HepG2 (cell line): ENCODE measurements around the gene GUCA1A. TPM values are rescaled to one million over a fixed set of nuclear protein-coding genes. Genes with fewer than 3 reads are reported as not detected.

Source experiments
- BRCA1 ChIP-seq: sonication (generic); formaldehyde crosslinking; IDR thresholded peaks from 2 replicates; pipeline ENCODE4 v1.4.0; 2020; ENCODE audit warnings: missing genetic modification reagents
- CCAR2 ChIP-seq: fragments of 200-400 bp; formaldehyde crosslinking; optimal IDR thresholded peaks from 2 replicates; pipeline ENCODE3; 2018; ENCODE audit warnings: low read depth, mild to moderate bottlenecking, low read length, moderate library complexity
- DZIP1 ChIP-seq: sonication (generic); formaldehyde crosslinking; IDR thresholded peaks from 2 replicates; pipeline ENCODE4 v1.5.0; 2020; ENCODE audit warnings: mild to moderate bottlenecking, missing genetic modification reagents
- FOXA3 ChIP-seq: IDR thresholded peaks from 2 replicates; pipeline ENCODE4 v1.6.1; 2016; ENCODE audit warnings: missing genetic modification reagents, missing compliant biosample characterization
- HNF4A ChIP-seq: sonication (generic); formaldehyde crosslinking; IDR thresholded peaks from 2 replicates; pipeline ENCODE4 v1.4.0; 2020; ENCODE audit warnings: missing genetic modification reagents
- MLXIP ChIP-seq: sonication (generic); formaldehyde crosslinking; IDR thresholded peaks from 2 replicates; pipeline ENCODE4 v1.9.0; 2021; ENCODE audit warnings: missing genetic modification reagents, borderline replicate concordance
- PRDM15 ChIP-seq: sonication (generic); formaldehyde crosslinking; IDR thresholded peaks from 2 replicates; pipeline ENCODE4 v1.4.0; 2020; ENCODE audit warnings: missing genetic modification reagents
- ZC3H4 ChIP-seq: sonication (generic); formaldehyde crosslinking; IDR thresholded peaks from 2 replicates; pipeline ENCODE4 v1.4.0; 2020; ENCODE audit warnings: missing genetic modification reagents, borderline replicate concordance
- ZEB1 ChIP-seq: IDR thresholded peaks from 2 replicates; pipeline ENCODE4 v1.6.1; 2012; ENCODE audit warnings: mild to moderate bottlenecking, low read depth, inconsistent platforms; ENCODE audit not compliant: insufficient replicate concordance
- ZNF33B ChIP-seq: sonication (generic); formaldehyde crosslinking; IDR thresholded peaks from 2 replicates; pipeline ENCODE4 v1.5.1; 2020; ENCODE audit warnings: mild to moderate bottlenecking, missing genetic modification reagents
- polyA plus RNA-seq, 8 experiments: library from polyadenylated mRNA; depleted of rRNA in 3 of 8; stranded (reverse) in 7 of 8; unstranded in 1 of 8; fragments of >200 nt; fragmentation: Illumina TruSeq in 4 of 8; extraction: Trizol in 4 of 8; gene quantifications; 2 replicates each; pipeline versions ENCODE4 v1.2.1 to v1.2.3, GENCODE V29; 2011 to 2016; ENCODE audit warnings: low read depth in 4 of 8, missing spikeins in 1 of 8, mixed read lengths in 1 of 8; ENCODE audit not compliant: insufficient read depth in 1 of 8
- total RNA-seq, 5 experiments: library from RNA; depleted of rRNA; stranded (reverse); fragments of >200 nt; fragmentation: Illumina TruSeq; extraction: Trizol; gene quantifications; 2 replicates each; pipeline ENCODE4 v1.2.3, GENCODE V29; 2016; ENCODE audit warnings: low read depth in 1 of 5
- TF ChIP-seq, protein P1 (sequence below): sonication (generic); formaldehyde crosslinking; conservative IDR thresholded peaks from 2 replicates; pipeline ENCODE4 v1.4.0; 2020; ENCODE audit warnings: missing genetic modification reagents
- TF ChIP-seq, protein P2 (sequence below): sonication (generic); formaldehyde crosslinking; IDR thresholded peaks from 2 replicates; pipeline ENCODE4 v1.5.1; 2020; ENCODE audit warnings: missing genetic modification reagents, mild to moderate bottlenecking, borderline replicate concordance
- TF ChIP-seq, protein P3 (sequence below): sonication (generic); formaldehyde crosslinking; conservative IDR thresholded peaks from 2 replicates; pipeline ENCODE4 v1.4.0; 2020; ENCODE audit warnings: missing genetic modification reagents

GUCA1A gene
- total and polyA plus RNA-seq, 2 of the 13 experiments (the other 11 are each of a cell fraction or from before 2014, with no cell fraction given), result not detected

- TF ChIP-seq MLXIP (no peak), ZC3H4 (no peak), HNF4A (CRISPR knock-in tag) (no peak), PRDM15 (CRISPR knock-in tag) (no peak), CCAR2 (peak; percentile 46), FOXA3 (CRISPR knock-in tag) (peak; percentile 92), DZIP1 (CRISPR knock-in tag) (no peak), ZEB1 (no peak), ZNF33B (no peak), BRCA1 (CRISPR knock-in tag) (no peak; the same call in 1 of the 2 replicates)
- TF ChIP-seq, protein P1, sequence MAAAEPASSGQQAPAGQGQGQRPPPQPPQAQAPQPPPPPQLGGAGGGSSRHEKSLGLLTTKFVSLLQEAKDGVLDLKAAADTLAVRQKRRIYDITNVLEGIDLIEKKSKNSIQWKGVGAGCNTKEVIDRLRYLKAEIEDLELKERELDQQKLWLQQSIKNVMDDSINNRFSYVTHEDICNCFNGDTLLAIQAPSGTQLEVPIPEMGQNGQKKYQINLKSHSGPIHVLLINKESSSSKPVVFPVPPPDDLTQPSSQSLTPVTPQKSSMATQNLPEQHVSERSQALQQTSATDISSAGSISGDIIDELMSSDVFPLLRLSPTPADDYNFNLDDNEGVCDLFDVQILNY, result no peak
- TF ChIP-seq, protein P2, sequence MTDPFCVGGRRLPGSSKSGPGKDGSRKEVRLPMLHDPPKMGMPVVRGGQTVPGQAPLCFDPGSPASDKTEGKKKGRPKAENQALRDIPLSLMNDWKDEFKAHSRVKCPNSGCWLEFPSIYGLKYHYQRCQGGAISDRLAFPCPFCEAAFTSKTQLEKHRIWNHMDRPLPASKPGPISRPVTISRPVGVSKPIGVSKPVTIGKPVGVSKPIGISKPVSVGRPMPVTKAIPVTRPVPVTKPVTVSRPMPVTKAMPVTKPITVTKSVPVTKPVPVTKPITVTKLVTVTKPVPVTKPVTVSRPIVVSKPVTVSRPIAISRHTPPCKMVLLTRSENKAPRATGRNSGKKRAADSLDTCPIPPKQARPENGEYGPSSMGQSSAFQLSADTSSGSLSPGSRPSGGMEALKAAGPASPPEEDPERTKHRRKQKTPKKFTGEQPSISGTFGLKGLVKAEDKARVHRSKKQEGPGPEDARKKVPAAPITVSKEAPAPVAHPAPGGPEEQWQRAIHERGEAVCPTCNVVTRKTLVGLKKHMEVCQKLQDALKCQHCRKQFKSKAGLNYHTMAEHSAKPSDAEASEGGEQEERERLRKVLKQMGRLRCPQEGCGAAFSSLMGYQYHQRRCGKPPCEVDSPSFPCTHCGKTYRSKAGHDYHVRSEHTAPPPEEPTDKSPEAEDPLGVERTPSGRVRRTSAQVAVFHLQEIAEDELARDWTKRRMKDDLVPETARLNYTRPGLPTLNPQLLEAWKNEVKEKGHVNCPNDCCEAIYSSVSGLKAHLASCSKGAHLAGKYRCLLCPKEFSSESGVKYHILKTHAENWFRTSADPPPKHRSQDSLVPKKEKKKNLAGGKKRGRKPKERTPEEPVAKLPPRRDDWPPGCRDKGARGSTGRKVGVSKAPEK (CRISPR knock-in tag), result no peak
- TF ChIP-seq, protein P3, sequence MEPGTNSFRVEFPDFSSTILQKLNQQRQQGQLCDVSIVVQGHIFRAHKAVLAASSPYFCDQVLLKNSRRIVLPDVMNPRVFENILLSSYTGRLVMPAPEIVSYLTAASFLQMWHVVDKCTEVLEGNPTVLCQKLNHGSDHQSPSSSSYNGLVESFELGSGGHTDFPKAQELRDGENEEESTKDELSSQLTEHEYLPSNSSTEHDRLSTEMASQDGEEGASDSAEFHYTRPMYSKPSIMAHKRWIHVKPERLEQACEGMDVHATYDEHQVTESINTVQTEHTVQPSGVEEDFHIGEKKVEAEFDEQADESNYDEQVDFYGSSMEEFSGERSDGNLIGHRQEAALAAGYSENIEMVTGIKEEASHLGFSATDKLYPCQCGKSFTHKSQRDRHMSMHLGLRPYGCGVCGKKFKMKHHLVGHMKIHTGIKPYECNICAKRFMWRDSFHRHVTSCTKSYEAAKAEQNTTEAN (CRISPR knock-in tag), result peak; percentile 67; the same call in 1 of the 2 replicates
Measured at GRCh38 chr6:42197555-42198362, 24.6 kb downstream of the GUCA1A start (continued).
